ENCODE measurements around the gene IRF8.
"Not testable (repeated sequence)": the region's sequence is repeated elsewhere in the genome, so short reads cannot be mapped to it uniquely, and the experiment has no call there.

The IRF8 gene

GRCh38 chr16:85897382-85897781 is 1.6 kb upstream of the IRF8 start:
- no peak for DNase-seq

- no peak for DNase-seq
Observed at GRCh38 chr16:85899444-85899843, 482 bp downstream of the IRF8 start.

GRCh38 chr16:85900027-85900792 is 1.2 kb downstream of the IRF8 start:
- DNase-seq: no peak

- DNase-seq: no peak
Observed at GRCh38 chr16:85901110-85901509, 2.1 kb downstream of the IRF8 start.

GRCh38 chr16:85901773-85902365 is 2.9 kb downstream of the IRF8 start:
- DNase-seq: no peak

- peak; percentile 46 to 52 for DNase-seq
Observed at GRCh38 chr16:85902366-85903155, 3.6 kb downstream of the IRF8 start.

GRCh38 chr16:85903559-85903958 is 4.6 kb downstream of the IRF8 start:
- no peak for DNase-seq

GRCh38 chr16:85905110-85906095 is 6.4 kb downstream of the IRF8 start:
- no peak for DNase-seq

- no peak for DNase-seq
Observed at GRCh38 chr16:85906349-85906748, 7.4 kb downstream of the IRF8 start.

GRCh38 chr16:85907231-85907630 is 8.3 kb downstream of the IRF8 start:
- DNase-seq: not testable (repeated sequence)

GRCh38 chr16:85908444-85908843 is 9.5 kb downstream of the IRF8 start:
- DNase-seq: no peak

- DNase-seq: no peak
Observed at GRCh38 chr16:85908889-85909589, 10.1 kb downstream of the IRF8 start.

- DNase-seq: no peak
Observed at GRCh38 chr16:85909932-85910853, 11.2 kb downstream of the IRF8 start.

GRCh38 chr16:85910854-85911247 is 11.9 kb downstream of the IRF8 start:
- DNase-seq: no peak

- DNase-seq: no peak
Observed at GRCh38 chr16:85911251-85911930, 12.4 kb downstream of the IRF8 start.

- no peak for DNase-seq
Observed at GRCh38 chr16:85912211-85912974, 13.4 kb downstream of the IRF8 start.

- no peak for DNase-seq
Observed at GRCh38 chr16:85913141-85913601, 14.2 kb downstream of the IRF8 start.

GRCh38 chr16:85913688-85914422 is 14.9 kb downstream of the IRF8 start:
- no peak for DNase-seq

GRCh38 chr16:85914423-85914794 is 15.4 kb downstream of the IRF8 start:
- DNase-seq: no peak

Data from activated CD4-positive, alpha-beta T cell treated with anti-CD3 and anti-CD28 coated beads, Interleukin-2, amount 50 U/mL, for 4 hours (primary cell).